ENCODE data around the gene INTS1.
A peak's percentile ranks its signal among the peaks of the same experiment; 100 is the strongest.

Gene INTS1

GRCh38 chr7:1468203-1468602 is 36.0 kb downstream of the INTS1 start:
- Mint-ChIP-seq H3K4me1 (no peaks in the 10 kb centered on the region), H3K4me3 (no peak overlapping the region), H3K27ac (no peak overlapping the region), H3K9me3 (no peaks in the 10 kb centered on the region), H3K36me3 (peaks cover 1% of the 10 kb centered on the region), H3K27me3 (no peaks in the 10 kb centered on the region)
- CTCF ChIA-PET = no interaction called here
- DNase-seq = no peak

GRCh38 chr7:1466524-1467271 is 37.5 kb downstream of the INTS1 start:
- Mint-ChIP-seq H3K4me3 (no peak overlapping the region), H3K27ac (no peak overlapping the region), H3K27me3 (peaks cover 11% of the 10 kb centered on the region), H3K9me3 (no peaks in the 10 kb centered on the region), H3K4me1 (peaks cover 2% of the 10 kb centered on the region), H3K36me3 (no peaks in the 10 kb centered on the region)
- CTCF ChIA-PET = no interaction called here
- no peak for DNase-seq

GRCh38 chr7:1464694-1465093 is 39.5 kb downstream of the INTS1 start:
- peaks cover 25% of the 10 kb centered on the region for H3K27me3 Mint-ChIP-seq
- no peaks in the 10 kb centered on the region for H3K9me3 Mint-ChIP-seq
- no peak for DNase-seq
- H3K4me1 Mint-ChIP-seq = peaks cover 5% of the 10 kb centered on the region
- H3K27ac Mint-ChIP-seq = no peak overlapping the region
- H3K4me3 Mint-ChIP-seq = no peak overlapping the region
- CTCF ChIA-PET = interaction anchor here (2.8 kb wide), 1 partner anchor 9 kb away, joined by 9 read pairs; no protein-coding TSS in a partner anchor
- no peaks in the 10 kb centered on the region for H3K36me3 Mint-ChIP-seq

- Mint-ChIP-seq H3K27me3 (peaks cover 27% of the 10 kb centered on the region), H3K9me3 (no peaks in the 10 kb centered on the region), H3K4me1 (peaks cover 5% of the 10 kb centered on the region), H3K4me3 (no peak overlapping the region), H3K36me3 (no peaks in the 10 kb centered on the region), H3K27ac (no peak overlapping the region)
- no peak for DNase-seq
- CTCF ChIA-PET = interaction anchor here (2.8 kb wide), 1 partner anchor 10 kb away, joined by 9 read pairs; no protein-coding TSS in a partner anchor
These were observed 40.4 kb downstream of the INTS1 start for GRCh38 chr7:1463676-1464223.

GRCh38 chr7:1461646-1462375 is 42.4 kb downstream of the INTS1 start:
- Mint-ChIP-seq H3K27me3 (peaks cover 46% of the 10 kb centered on the region), H3K27ac (no peak overlapping the region), H3K9me3 (no peaks in the 10 kb centered on the region), H3K4me1 (peaks cover 9% of the 10 kb centered on the region), H3K4me3 (no peak overlapping the region), H3K36me3 (no peaks in the 10 kb centered on the region)
- CTCF ChIA-PET = interaction anchor here (1.4 to 2.8 kb wide), 2 partner anchors 12 kb away, joined by 8 to 9 read pairs; no protein-coding TSS in a partner anchor
- no peak for DNase-seq

- H3K27me3 Mint-ChIP-seq = peaks cover 49% of the 10 kb centered on the region
- H3K27ac Mint-ChIP-seq = no peak overlapping the region
- CTCF ChIA-PET = interaction anchor here (1.4 kb wide), 1 partner anchor 13 kb away, joined by 8 read pairs; no protein-coding TSS in a partner anchor
- H3K36me3 Mint-ChIP-seq = no peaks in the 10 kb centered on the region
- no peaks in the 10 kb centered on the region for H3K9me3 Mint-ChIP-seq
- no peak overlapping the region for H3K4me3 Mint-ChIP-seq
- no peak for DNase-seq
- H3K4me1 Mint-ChIP-seq = peaks cover 9% of the 10 kb centered on the region
These were observed 43.2 kb downstream of the INTS1 start for GRCh38 chr7:1460821-1461645.

GRCh38 chr7:1459920-1460820 is 44.0 kb downstream of the INTS1 start:
- no peaks in the 10 kb centered on the region for H3K36me3 Mint-ChIP-seq
- peaks cover 54% of the 10 kb centered on the region for H3K27me3 Mint-ChIP-seq
- H3K4me3 Mint-ChIP-seq = peak overlapping the region; percentile 57
- H3K9me3 Mint-ChIP-seq = no peaks in the 10 kb centered on the region
- CTCF ChIA-PET = interaction anchor here (1.4 kb wide), 1 partner anchor 14 kb away, joined by 8 read pairs; no protein-coding TSS in a partner anchor
- DNase-seq = peak; percentile 55
- peaks cover 9% of the 10 kb centered on the region for H3K4me1 Mint-ChIP-seq
- H3K27ac Mint-ChIP-seq = no peak overlapping the region

- Mint-ChIP-seq H3K4me3 (peak overlapping the region; percentile 56), H3K4me1 (peaks cover 9% of the 10 kb centered on the region), H3K27ac (no peak overlapping the region), H3K9me3 (no peaks in the 10 kb centered on the region), H3K27me3 (peaks cover 54% of the 10 kb centered on the region), H3K36me3 (no peaks in the 10 kb centered on the region)
- DNase-seq = peak; percentile 98
- CTCF ChIA-PET = no interaction called here
These were observed 44.7 kb downstream of the INTS1 start for GRCh38 chr7:1459512-1459892.

GRCh38 chr7:1458683-1459511 is 45.3 kb downstream of the INTS1 start, which contains the start of gene MICALL2:
MICALL2 (minus strand) TSS chr7:1459470; CDS start chr7:1459326, 144 bp downstream.
- DNase-seq = no peak
- Mint-ChIP-seq H3K27ac (no peak within 1 kb of the TSS), H3K36me3 (no peaks in the 10 kb centered on the region), H3K4me1 (peaks cover 9% of the 10 kb centered on the region), H3K9me3 (no peaks in the 10 kb centered on the region), H3K27me3 (peaks cover 54% of the 10 kb centered on the region), H3K4me3 (peak within 1 kb of the TSS; percentile 57)
- CTCF ChIA-PET = no interaction called here

- CTCF ChIA-PET = no interaction called here
- peaks cover 54% of the 10 kb centered on the region for H3K27me3 Mint-ChIP-seq
- no peak for DNase-seq
- no peak overlapping the region for H3K27ac Mint-ChIP-seq
- H3K4me1 Mint-ChIP-seq = peaks cover 9% of the 10 kb centered on the region
- H3K9me3 Mint-ChIP-seq = no peaks in the 10 kb centered on the region
- peak overlapping the region; percentile 54 for H3K4me3 Mint-ChIP-seq
- H3K36me3 Mint-ChIP-seq = no peaks in the 10 kb centered on the region
These were observed 46.1 kb downstream of the INTS1 start for GRCh38 chr7:1457949-1458682.

GRCh38 chr7:1457059-1457948 is 46.9 kb downstream of the INTS1 start:
- Mint-ChIP-seq H3K4me3 (no peak overlapping the region), H3K36me3 (no peaks in the 10 kb centered on the region), H3K27me3 (peaks cover 48% of the 10 kb centered on the region), H3K27ac (no peak overlapping the region), H3K9me3 (no peaks in the 10 kb centered on the region), H3K4me1 (peaks cover 9% of the 10 kb centered on the region)
- CTCF ChIA-PET = no interaction called here
- no peak for DNase-seq
